Right lobe of liver (tissue), 6 donors: Measurements from ENCODE around the gene PDE10A. TPM values are rescaled to one million over a fixed set of nuclear protein-coding genes. Genes with fewer than 3 reads are reported as not detected.

Source experiments
- ATAC-seq, 4 donors: fragments of 200-7000 bp; cut with Tn5 transposase; one replicate each; pipeline ENCODE4 v1.9.1; 2020; ENCODE audit warnings: mild to moderate bottlenecking in 4 of 4, moderate library complexity in 4 of 4
- DNase-seq, 3 donors: peaks; one replicate each; pipeline ENCODE4 v3.0.0-alpha.2; 2020
- H3K27ac ChIP-seq, 3 donors: fragments of 200-600 bp; one replicate each; pipeline ENCODE4 v1.8.0; 2022
- H3K27me3 ChIP-seq, 2 donors: fragments of 200-600 bp; one replicate each; pipeline ENCODE4 v1.8.0; 2022
- H3K36me3 ChIP-seq, 4 donors: fragments of 200-600 bp; sonication (generic) in 1 of 4; one replicate each; pipeline versions ENCODE4 v1.5.1 to v1.8.0; 2017 to 2022; ENCODE audit warnings: control low read depth in 1 of 4
- H3K4me1 ChIP-seq, 4 donors: fragments of 200-600 bp; sonication (generic) in 1 of 4; one replicate each; pipeline versions ENCODE4 v1.5.1 to v1.8.0; 2017 to 2022; ENCODE audit warnings: control low read depth in 1 of 4
- H3K4me3 ChIP-seq, 3 donors: fragments of 200-600 bp; one replicate each; pipeline ENCODE4 v1.8.0; 2022
- H3K9me3 ChIP-seq, 4 donors: fragments of 200-600 bp; sonication (generic) in 1 of 4; one replicate each; pipeline versions ENCODE4 v1.5.1 to v1.8.0; 2017 to 2022; ENCODE audit warnings: control low read depth in 1 of 4
- POLR2A ChIP-seq: fragments of 450-650 bp; IDR thresholded peaks from one replicate; pipeline ENCODE4 v1.6.1; 2017; ENCODE audit warnings: antibody characterized with exemption, mild to moderate bottlenecking
- WGBS: methylation state at CpG from one replicate; pipeline ENCODE4 v1.1.6; 2018; ENCODE audit warnings: low coverage, low lambda C conversion rate; ENCODE audit not compliant: insufficient coverage; ENCODE audit errors: missing lambda C conversion rate; 5-methylcytosine and 5-hydroxymethylcytosine counted together
- intact Hi-C, 2 donors: fragments of 100-400 bp; cut with DNase I; formaldehyde crosslinking; loops; one replicate each; pipeline versions ENCODE4 v1.11.2 to v1.14.1; 2022
- long read RNA-seq: library from polyadenylated mRNA; unstranded; transcript quantifications from one replicate; pipeline ENCODE4 v2.0.0, GENCODE V29; 2019
- total RNA-seq, 6 experiments: library from RNA; depleted of rRNA in 2 of 6; stranded (reverse); fragments of >200 nt in 2 of 6; fragmentation: NEBNext Ultra II Directional in 3 of 6; extraction: Animal tissue kit (Norgen Biotek cat#: 25700) in 3 of 6; gene quantifications; one replicate each; pipeline versions ENCODE4 v1.1.0 to v1.2.4, GENCODE V29; 2016 to 2023
- TF ChIP-seq, protein P1 (sequence below), 4 donors: fragments of 200-600 bp in 3 of 4; fragments of 450-650 bp in 1 of 4; IDR thresholded peaks; one replicate each; pipeline versions ENCODE4 v1.5.1 to v1.8.0; 2016 to 2022; ENCODE audit warnings: antibody characterized with exemption in 4 of 4, mild to moderate bottlenecking in 2 of 4
- donor health status: DM: no; HTN: yes; CAD: no.
- donor health status: DM: no; HTN: no; CAD: no.
- donor health status: DM: no; HTN: no; CAD: no.
- donor health status: DM: no; HTN: yes; CAD: no.
- donor health status: DM: no; HTN: yes; CAD: no.

The PDE10A gene
- total RNA-seq, result 1 to 10 TPM in 1 of 6 experiments, under 1 TPM in 5; 0.48 to 1.5 (median 0.65) TPM
- long read RNA-seq, result 0 reads

DNA sequence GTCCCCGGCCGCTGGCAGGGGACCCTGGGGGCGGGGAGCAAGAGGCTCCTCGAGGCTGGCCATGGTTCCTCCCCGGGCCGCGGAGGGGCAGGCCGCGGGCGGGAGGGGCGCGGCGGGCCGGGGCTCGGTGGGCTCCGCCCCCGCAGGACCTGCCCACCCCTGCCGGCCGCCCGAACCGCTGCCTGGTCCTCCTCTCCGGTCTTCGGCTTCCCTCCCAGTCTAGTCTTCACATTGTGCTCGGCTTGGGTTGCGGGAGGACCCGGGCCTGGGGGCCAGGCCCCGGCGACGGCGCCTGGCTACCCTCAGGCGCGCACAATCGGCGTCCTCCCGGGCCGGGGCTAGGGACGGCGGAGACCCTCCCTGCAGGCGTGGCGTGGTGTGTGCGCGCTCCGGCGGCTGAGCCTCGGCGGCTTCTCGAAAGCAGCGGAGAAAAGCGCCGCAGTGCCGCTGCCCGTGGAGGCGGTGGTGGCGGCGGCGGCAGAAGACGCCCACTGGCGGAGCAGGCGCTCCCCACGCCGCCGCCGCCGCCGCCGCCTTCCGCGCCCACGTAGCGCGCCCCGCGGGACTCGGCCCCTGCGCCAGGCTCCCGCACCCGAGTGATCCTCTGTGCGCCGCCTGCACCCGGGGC lies at the start of gene PDE10A:
TSS of gene PDE10A (minus strand) at position 493 of the 628 bp plus-strand sequence. CDS start at position 63, 430 bp downstream.
- WGBS, result no CpG with 5 or more reads among the region's 80 CpGs
- ATAC-seq, result peak; percentile 52 to 64 (median 59)

DNA sequence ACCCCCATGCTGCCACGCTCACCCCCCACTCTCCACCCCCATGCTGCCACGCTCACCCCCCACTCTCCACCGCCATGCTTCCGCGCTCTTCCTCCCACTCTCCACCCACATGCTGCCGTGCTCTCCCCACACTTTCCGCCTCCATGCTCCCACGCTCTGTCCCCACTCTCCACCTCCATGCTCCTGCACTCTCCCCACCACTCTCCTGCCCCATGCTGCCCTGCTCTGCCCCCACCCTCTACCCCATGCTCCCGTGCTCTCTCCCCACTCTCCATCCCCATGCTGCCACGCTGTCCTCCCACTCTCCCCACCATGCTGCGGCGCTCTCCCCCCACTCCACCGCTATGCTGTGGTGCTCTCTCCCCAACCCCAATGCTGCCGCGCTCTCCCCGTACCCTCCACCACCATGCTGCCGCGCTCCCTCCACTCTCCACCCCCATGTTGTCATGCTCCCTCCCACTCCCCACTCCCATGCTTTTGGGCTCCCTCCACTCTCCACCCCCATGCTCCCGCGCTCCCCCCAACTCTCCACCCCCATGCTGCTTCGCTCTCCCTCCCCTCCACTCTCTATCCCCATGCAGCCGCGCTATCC lies 46.0 kb upstream of the PDE10A start:
- Histone ChIP-seq H3K36me3 (no peaks in the 10 kb centered on the region), H3K9me3 (no peaks in the 10 kb centered on the region), H3K27ac (no peak overlapping the region), H3K4me1 (no peaks in the 10 kb centered on the region), H3K27me3 (no peaks in the 10 kb centered on the region), H3K4me3 (no peak overlapping the region)
- WGBS, result 91% methylated on average over 22 of the region's 23 CpGs
- ATAC-seq (no peak), DNase-seq (no peak)
- intact Hi-C loops, result no loop called here
- TF ChIP-seq, protein P1, sequence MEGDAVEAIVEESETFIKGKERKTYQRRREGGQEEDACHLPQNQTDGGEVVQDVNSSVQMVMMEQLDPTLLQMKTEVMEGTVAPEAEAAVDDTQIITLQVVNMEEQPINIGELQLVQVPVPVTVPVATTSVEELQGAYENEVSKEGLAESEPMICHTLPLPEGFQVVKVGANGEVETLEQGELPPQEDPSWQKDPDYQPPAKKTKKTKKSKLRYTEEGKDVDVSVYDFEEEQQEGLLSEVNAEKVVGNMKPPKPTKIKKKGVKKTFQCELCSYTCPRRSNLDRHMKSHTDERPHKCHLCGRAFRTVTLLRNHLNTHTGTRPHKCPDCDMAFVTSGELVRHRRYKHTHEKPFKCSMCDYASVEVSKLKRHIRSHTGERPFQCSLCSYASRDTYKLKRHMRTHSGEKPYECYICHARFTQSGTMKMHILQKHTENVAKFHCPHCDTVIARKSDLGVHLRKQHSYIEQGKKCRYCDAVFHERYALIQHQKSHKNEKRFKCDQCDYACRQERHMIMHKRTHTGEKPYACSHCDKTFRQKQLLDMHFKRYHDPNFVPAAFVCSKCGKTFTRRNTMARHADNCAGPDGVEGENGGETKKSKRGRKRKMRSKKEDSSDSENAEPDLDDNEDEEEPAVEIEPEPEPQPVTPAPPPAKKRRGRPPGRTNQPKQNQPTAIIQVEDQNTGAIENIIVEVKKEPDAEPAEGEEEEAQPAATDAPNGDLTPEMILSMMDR (IDR thresholded peaks at IDR 0.05), result no peak
- no peak for TF ChIP-seq POLR2A

More for the DNA sequence above, at the start of gene PDE10A:
- H3K27me3 ChIP-seq, result peaks cover 9 to 18% of the 10 kb centered on the region in 2 donors
- intact Hi-C loops, result no loop called here
- H3K4me3 ChIP-seq, result peak within 1 kb of the TSS; percentile 25 to 46 (median 34)
- H3K36me3 ChIP-seq, result no peaks in the 10 kb centered on the region
- H3K9me3 ChIP-seq, result no peaks in the 10 kb centered on the region
- DNase-seq, result peak in 1 of 3 donors; percentile 43
- TF ChIP-seq, protein P1 (IDR thresholded peaks at IDR 0.05), result no peak
- no peak for TF ChIP-seq POLR2A
- H3K27ac ChIP-seq, result no peak within 1 kb of the TSS
- H3K4me1 ChIP-seq, result peaks cover 0 to 23% (median 0%) of the 10 kb centered on the region in 4 donors

DNA sequence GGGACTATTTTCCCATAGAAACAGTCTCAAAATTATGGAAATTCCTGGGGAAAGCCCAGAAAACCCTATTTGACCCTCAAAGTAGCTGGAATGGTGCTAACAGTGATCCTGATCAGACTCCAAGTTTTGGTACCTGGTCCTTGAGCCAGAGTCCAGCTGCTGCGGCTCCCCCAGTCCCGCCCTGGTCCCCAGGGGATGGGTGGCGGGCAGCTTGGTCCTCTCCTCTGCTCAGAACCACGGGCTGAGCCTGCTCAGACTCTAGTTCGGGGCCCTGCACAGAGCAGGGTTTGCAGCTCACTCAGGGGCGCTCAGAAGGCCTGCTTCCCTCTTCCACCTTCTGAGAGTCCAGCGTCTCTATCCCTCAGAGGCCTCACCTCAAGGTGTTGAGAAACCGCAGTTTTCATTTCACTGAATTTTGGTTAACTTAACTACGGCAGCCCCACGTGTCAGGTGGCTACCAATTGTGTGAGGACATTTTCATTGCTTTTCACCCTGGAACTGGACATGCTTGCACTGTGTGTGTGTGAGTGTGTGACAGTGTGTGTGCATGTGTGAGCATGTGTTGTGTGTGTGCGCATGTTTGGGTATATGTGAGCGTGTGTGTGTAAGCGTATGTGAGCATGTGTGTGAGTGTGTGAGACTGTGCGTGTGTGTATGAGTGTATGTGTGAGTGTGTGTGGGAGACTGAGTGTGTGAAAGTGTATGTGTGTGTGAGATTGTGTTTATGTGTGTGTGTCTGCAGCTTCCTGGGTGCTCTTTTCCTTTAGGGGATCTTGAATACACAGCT lies 44.2 kb upstream of the PDE10A start:
- H3K4me3 ChIP-seq, result no peak overlapping the region
- no peak overlapping the region for H3K27ac ChIP-seq
- H3K36me3 ChIP-seq, result no peaks in the 10 kb centered on the region
- H3K27me3 ChIP-seq, result no peaks in the 10 kb centered on the region
- no peaks in the 10 kb centered on the region for H3K4me1 ChIP-seq
- intact Hi-C loops, result no loop called here
- H3K9me3 ChIP-seq, result no peaks in the 10 kb centered on the region
- ATAC-seq, result no peak
- no peak for DNase-seq
- WGBS, result 75% methylated on average over 10 of the region's 14 CpGs
- TF ChIP-seq POLR2A, result no peak
- TF ChIP-seq, protein P1 (IDR thresholded peaks at IDR 0.05), result no peak

DNA sequence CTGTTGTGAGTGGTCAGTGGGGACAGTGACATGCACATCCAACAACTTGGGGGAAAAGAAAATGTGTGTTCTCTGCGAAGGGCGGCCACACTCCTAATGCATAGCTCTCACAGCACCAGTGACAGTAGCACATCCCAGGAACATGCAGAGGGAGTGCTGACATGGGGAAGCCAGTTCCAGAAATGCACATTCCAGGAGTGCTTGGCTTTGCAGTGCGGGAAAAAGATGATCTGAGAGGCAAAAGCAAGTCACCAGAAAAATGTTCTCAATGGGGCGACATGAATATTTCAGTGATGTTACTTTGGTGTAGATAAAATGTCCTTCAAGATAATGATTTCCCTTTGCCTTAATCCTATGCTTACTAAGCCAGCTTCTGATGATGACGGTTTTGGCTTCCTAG lies 42.9 kb upstream of the PDE10A start:
- no peaks in the 10 kb centered on the region for H3K36me3 ChIP-seq
- intact Hi-C loops, result no loop called here
- TF ChIP-seq POLR2A, result no peak
- TF ChIP-seq, protein P1 (IDR thresholded peaks at IDR 0.05), result no peak
- H3K9me3 ChIP-seq, result no peaks in the 10 kb centered on the region
- H3K4me3 ChIP-seq, result no peak overlapping the region
- no peaks in the 10 kb centered on the region for H3K27me3 ChIP-seq
- DNase-seq, result no peak
- 64% methylated on average over 5 of the region's 5 CpGs for WGBS
- no peak overlapping the region for H3K27ac ChIP-seq
- no peak for ATAC-seq
- H3K4me1 ChIP-seq, result no peaks in the 10 kb centered on the region
